GM21717 (cell line): ENCODE data around the gene UNC13B.

Experiments
- ATAC-seq: cut with Tn5 transposase; IDR thresholded peaks from one replicate; pipeline ENCODE4 v1.9.1; 2021; ENCODE audit warnings: mild to moderate bottlenecking, moderate library complexity; ENCODE audit not compliant: unreplicated experiment

UNC13B gene

GRCh38 chr9:35415402-35416097 is 253.7 kb downstream of the UNC13B start:
- no peak for ATAC-seq

- ATAC-seq, result no peak
Measured at GRCh38 chr9:35416098-35416427, 254.3 kb downstream of the UNC13B start.

- no peak for ATAC-seq
Measured at GRCh38 chr9:35422346-35422745, 260.5 kb downstream of the UNC13B start.

- no peak for ATAC-seq
Measured at GRCh38 chr9:35422753-35423152, 260.9 kb downstream of the UNC13B start.

- no peak for ATAC-seq
Measured at GRCh38 chr9:35423499-35423898, 261.7 kb downstream of the UNC13B start.

- no peak for ATAC-seq
Measured at GRCh38 chr9:35424356-35425352, 262.8 kb downstream of the UNC13B start.

GRCh38 chr9:35426627-35427026 is 264.8 kb downstream of the UNC13B start:
- ATAC-seq, result no peak

- no peak for ATAC-seq
Measured at GRCh38 chr9:35431467-35431866, 269.7 kb downstream of the UNC13B start.

- no peak for ATAC-seq
Measured at GRCh38 chr9:35432076-35432475, 270.3 kb downstream of the UNC13B start.

- no peak for ATAC-seq
Measured at GRCh38 chr9:35436933-35437332, 275.1 kb downstream of the UNC13B start.

GRCh38 chr9:35446012-35446411 is 284.2 kb downstream of the UNC13B start:
- no peak for ATAC-seq

GRCh38 chr9:35448496-35448895 is 286.7 kb downstream of the UNC13B start:
- no peak for ATAC-seq

GRCh38 chr9:35452481-35452880 is 290.7 kb downstream of the UNC13B start:
- ATAC-seq, result no peak

- ATAC-seq, result no peak
Measured at GRCh38 chr9:35453786-35454185, 292.0 kb downstream of the UNC13B start.
